ENCODE results near the gene TMEM119. TPM values are rescaled to one million over a fixed set of nuclear protein-coding genes. Genes with fewer than 3 reads are reported as not detected.

Gene TMEM119, protein sequence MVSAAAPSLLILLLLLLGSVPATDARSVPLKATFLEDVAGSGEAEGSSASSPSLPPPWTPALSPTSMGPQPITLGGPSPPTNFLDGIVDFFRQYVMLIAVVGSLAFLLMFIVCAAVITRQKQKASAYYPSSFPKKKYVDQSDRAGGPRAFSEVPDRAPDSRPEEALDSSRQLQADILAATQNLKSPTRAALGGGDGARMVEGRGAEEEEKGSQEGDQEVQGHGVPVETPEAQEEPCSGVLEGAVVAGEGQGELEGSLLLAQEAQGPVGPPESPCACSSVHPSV
- polyA plus RNA-seq (2011; rRNA removed) (60.3 and 67.0 TPM in 2 replicates), polyA minus RNA-seq (2011; rRNA and poly(A)+ RNA removed) (50.7 and 57.9 TPM in 2 replicates)

GRCh38 chr12:108597559-108598471 is at the start of gene TMEM119:
Gene TMEM119, minus strand, starts transcription at chr12:108598084. Its CDS starts 5,701 bp downstream, at chr12:108592383.
- Histone ChIP-seq H3K27ac (ENCODE audit: low read depth, low read length) (peak within 1 kb of the TSS; percentile 47), H3K9me3 (ENCODE audit: control insufficient read depth, insufficient read depth, low read length) (no peaks in the 10 kb centered on the region), H3K4me3 (ENCODE audit: low read depth, low read length) (peak within 1 kb of the TSS; percentile 75), H3K27me3 (ENCODE audit: control insufficient read depth, insufficient read depth, low read length) (no peaks in the 10 kb centered on the region)
- no peak for DNase-seq (ENCODE audit: low read depth, low spot score)
- POLR2A ChIA-PET: interaction anchor here (0.6 to 1.8 kb wide), 6 partner anchors 8 to 207 kb away, joined by 3 to 9 read pairs (median 3); no protein-coding TSS in a partner anchor
- CTCF ChIA-PET: interaction anchor here (1.0 to 1.5 kb wide), 3 partner anchors 21 to 48 kb away, joined by 4 to 7 read pairs (median 4); no protein-coding TSS in a partner anchor
- TF ChIP-seq, protein P1, sequence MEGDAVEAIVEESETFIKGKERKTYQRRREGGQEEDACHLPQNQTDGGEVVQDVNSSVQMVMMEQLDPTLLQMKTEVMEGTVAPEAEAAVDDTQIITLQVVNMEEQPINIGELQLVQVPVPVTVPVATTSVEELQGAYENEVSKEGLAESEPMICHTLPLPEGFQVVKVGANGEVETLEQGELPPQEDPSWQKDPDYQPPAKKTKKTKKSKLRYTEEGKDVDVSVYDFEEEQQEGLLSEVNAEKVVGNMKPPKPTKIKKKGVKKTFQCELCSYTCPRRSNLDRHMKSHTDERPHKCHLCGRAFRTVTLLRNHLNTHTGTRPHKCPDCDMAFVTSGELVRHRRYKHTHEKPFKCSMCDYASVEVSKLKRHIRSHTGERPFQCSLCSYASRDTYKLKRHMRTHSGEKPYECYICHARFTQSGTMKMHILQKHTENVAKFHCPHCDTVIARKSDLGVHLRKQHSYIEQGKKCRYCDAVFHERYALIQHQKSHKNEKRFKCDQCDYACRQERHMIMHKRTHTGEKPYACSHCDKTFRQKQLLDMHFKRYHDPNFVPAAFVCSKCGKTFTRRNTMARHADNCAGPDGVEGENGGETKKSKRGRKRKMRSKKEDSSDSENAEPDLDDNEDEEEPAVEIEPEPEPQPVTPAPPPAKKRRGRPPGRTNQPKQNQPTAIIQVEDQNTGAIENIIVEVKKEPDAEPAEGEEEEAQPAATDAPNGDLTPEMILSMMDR (IDR thresholded peaks at IDR 0.05; ENCODE audit: low read depth, low read length): no peak

- ChIA-PET POLR2A (no interaction called here), CTCF (interaction anchor here (0.5 to 2.2 kb wide), 11 partner anchors 18 to 744 kb away, joined by 3 to 13 read pairs (median 4); partner anchors contain the start of gene TMEM119)
- no peak overlapping the region for H3K4me3 ChIP-seq (ENCODE audit: low read depth, low read length)
- no peaks in the 10 kb centered on the region for H3K9me3 ChIP-seq (ENCODE audit: control insufficient read depth, insufficient read depth, low read length)
- H3K27me3 ChIP-seq (ENCODE audit: control insufficient read depth, insufficient read depth, low read length): no peaks in the 10 kb centered on the region
- H3K27ac ChIP-seq (ENCODE audit: low read depth, low read length): no peak overlapping the region
- TF ChIP-seq, protein P1 (IDR thresholded peaks at IDR 0.05; ENCODE audit: low read depth, low read length): peak; percentile 38
- no peak for DNase-seq (ENCODE audit: low read depth, low spot score)
Measured at GRCh38 chr12:108646600-108647579, 49.0 kb upstream of the TMEM119 start.

DNA sequence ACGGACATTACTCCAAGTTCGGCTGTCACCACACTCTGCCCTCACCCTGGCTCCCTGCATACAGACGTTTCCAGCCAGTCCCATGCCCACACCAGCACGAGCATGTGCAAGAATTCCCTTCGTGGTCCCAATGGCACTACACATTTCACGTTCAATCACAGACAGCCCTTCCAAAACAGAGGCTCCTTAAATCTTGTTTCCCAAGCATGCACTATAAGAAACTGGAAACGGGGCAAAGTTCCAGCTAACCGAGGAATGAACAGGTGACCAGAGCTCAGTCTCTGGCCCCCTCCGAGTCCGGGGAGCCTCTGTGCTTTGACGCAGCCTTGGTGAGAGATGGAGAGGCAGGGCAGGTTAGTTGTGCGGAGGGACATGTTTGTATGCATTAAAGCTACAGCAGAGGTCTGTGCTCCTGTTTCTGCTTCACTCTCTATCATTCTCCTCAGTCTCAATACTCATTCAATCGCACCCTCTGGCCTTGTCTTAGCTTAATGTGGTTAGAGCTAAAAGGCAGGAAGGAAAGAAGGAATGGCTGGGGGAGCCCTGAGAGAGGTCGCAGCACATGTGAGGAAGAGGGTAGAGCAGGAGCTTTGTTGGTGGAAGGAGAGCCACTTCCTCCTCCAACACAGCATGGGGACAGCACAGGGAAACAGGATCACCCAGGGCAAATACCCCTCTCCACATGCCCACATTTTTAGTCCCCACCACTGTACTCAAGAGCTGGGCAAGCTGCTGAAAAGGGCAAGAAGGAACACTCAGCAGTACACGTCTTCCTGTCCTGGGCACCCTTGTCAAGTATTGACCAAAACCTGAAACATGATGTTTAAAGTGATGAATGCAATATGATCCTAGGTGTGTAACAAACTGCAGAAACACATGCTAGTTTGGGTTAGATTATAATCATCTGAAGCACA is 48.1 kb upstream of the TMEM119 start:
- DNase-seq (ENCODE audit: low read depth, low spot score): no peak
- Histone ChIP-seq H3K4me3 (ENCODE audit: low read depth, low read length) (no peak overlapping the region), H3K27ac (ENCODE audit: low read depth, low read length) (no peak overlapping the region), H3K9me3 (ENCODE audit: control insufficient read depth, insufficient read depth, low read length) (no peaks in the 10 kb centered on the region), H3K27me3 (ENCODE audit: control insufficient read depth, insufficient read depth, low read length) (no peaks in the 10 kb centered on the region)
- ChIA-PET CTCF (interaction anchor here (0.5 to 2.2 kb wide), 12 partner anchors 9 to 782 kb away, joined by 3 to 13 read pairs (median 4); partner anchors contain the start of gene TMEM119), POLR2A (no interaction called here)
- TF ChIP-seq, protein P1 (IDR thresholded peaks at IDR 0.05; ENCODE audit: low read depth, low read length): no peak

GRCh38 chr12:108644811-108645120 is 46.9 kb upstream of the TMEM119 start:
- CTCF ChIA-PET: interaction anchor here (0.8 to 2.0 kb wide), 4 partner anchors 9 to 306 kb away, joined by 3 to 13 read pairs (median 6); no protein-coding TSS in a partner anchor
- Histone ChIP-seq H3K27ac (ENCODE audit: low read depth, low read length) (no peak overlapping the region), H3K9me3 (ENCODE audit: control insufficient read depth, insufficient read depth, low read length) (no peaks in the 10 kb centered on the region), H3K4me3 (ENCODE audit: low read depth, low read length) (no peak overlapping the region), H3K27me3 (ENCODE audit: control insufficient read depth, insufficient read depth, low read length) (no peaks in the 10 kb centered on the region)
- TF ChIP-seq, protein P1 (IDR thresholded peaks at IDR 0.05; ENCODE audit: low read depth, low read length): no peak
- DNase-seq (ENCODE audit: low read depth, low spot score): no peak
- POLR2A ChIA-PET: interaction anchor here (0.7 kb wide), 1 partner anchor 24 kb away, joined by 5 read pairs; no protein-coding TSS in a partner anchor

All from AG04450 (cell line).